GM21447 (cell line): ENCODE data around the gene ARHGAP30.
"Not testable (repeated sequence)": the region's sequence is repeated elsewhere in the genome, so short reads cannot be mapped to it uniquely, and the experiment has no call there.

Source experiments
- ATAC-seq: cut with Tn5 transposase; IDR thresholded peaks from one replicate; pipeline ENCODE4 v1.9.1; 2021; ENCODE audit not compliant: unreplicated experiment

The ARHGAP30 gene

GRCh38 chr1:161018631-161018930, 51.1 kb downstream of the ARHGAP30 start:
- ATAC-seq, result no peak

- ATAC-seq, result no peak
Observed at GRCh38 chr1:161017756-161018630, 51.7 kb downstream of the ARHGAP30 start.

GRCh38 chr1:161017181-161017580, 52.5 kb downstream of the ARHGAP30 start:
- ATAC-seq, result not testable (repeated sequence)

GRCh38 chr1:161016683-161017082, 53.0 kb downstream of the ARHGAP30 start:
- not testable (repeated sequence) for ATAC-seq

- ATAC-seq, result peak; percentile 93
Observed at GRCh38 chr1:161013488-161014230, 56.0 kb downstream of the ARHGAP30 start.

GRCh38 chr1:161013131-161013487, 56.6 kb downstream of the ARHGAP30 start:
- ATAC-seq, result no peak

- ATAC-seq, result no peak
Observed at GRCh38 chr1:161012420-161012819, 57.3 kb downstream of the ARHGAP30 start.

GRCh38 chr1:161009602-161010211, 60.0 kb downstream of the ARHGAP30 start:
- no peak for ATAC-seq

- no peak for ATAC-seq
Observed at GRCh38 chr1:161008869-161009510, 60.7 kb downstream of the ARHGAP30 start.

- ATAC-seq, result no peak
Observed at GRCh38 chr1:161007369-161007768, 62.3 kb downstream of the ARHGAP30 start.

- no peak for ATAC-seq
Observed at GRCh38 chr1:161006563-161006962, 63.1 kb downstream of the ARHGAP30 start.

GRCh38 chr1:161001525-161001924, 68.2 kb downstream of the ARHGAP30 start:
- no peak for ATAC-seq

- no peak for ATAC-seq
Observed at GRCh38 chr1:161000736-161001480, 68.8 kb downstream of the ARHGAP30 start.

- no peak for ATAC-seq
Observed at GRCh38 chr1:160999376-160999775, 70.3 kb downstream of the ARHGAP30 start.

GRCh38 chr1:160997323-160998038, 72.2 kb downstream of the ARHGAP30 start:
- no peak for ATAC-seq
